Stimulated activated CD4-positive, alpha-beta T cell treated with anti-CD3 and anti-CD28 coated beads, Interleukin-4, amount 100 ng/mL, for 4 hours (primary cell): ENCODE measurements around the gene ADGRD1.
"Not testable (repeated sequence)": the region's sequence is repeated elsewhere in the genome, so short reads cannot be mapped to it uniquely, and the experiment has no call there.

Source experiments
- DNase-seq, 2 experiments: peaks; one replicate each; pipeline ENCODE4 v3.0.0-alpha.2; 2020

Gene ADGRD1

DNA sequence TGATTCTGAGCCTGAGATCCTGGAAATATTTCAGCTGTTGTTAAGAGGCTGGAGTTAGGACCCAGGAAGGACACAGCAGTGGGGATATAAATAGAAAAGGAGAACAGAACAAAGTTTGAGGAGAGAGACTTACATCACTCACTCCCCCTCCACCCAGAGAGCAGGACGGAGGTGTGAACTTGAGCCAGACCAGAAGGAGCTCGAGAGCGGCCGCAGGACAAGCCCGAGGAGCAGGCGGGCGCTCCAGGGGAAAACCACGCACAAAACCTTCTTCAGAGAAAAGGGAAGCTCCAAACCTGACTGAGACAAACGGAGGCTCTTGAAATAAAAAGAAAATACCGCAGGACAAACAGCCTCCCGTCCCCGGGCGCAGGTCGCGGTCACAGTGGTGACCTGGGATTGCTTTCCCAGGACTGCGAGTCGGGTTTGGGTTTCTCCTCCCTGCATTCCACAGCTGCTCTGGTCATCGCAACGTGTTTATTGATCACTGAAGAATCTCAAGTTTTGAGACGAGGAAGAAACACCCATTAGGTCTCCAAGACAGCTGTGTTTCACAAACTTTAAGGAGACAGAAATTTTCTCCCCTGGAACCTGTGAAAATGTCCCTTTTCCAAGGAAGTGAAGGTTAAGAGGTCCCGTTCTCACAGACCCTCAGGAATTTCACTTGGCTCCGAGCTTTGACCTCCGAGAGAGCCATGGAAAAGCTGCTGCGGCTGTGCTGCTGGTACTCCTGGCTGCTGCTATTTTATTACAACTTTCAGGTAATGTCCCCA, at the start of gene ADGRD1:
TSS of gene ADGRD1 (plus strand) at position 137 of the 773 bp plus-strand sequence. CDS start at position 696, 559 bp downstream.
- DNase-seq: no peak

DNA sequence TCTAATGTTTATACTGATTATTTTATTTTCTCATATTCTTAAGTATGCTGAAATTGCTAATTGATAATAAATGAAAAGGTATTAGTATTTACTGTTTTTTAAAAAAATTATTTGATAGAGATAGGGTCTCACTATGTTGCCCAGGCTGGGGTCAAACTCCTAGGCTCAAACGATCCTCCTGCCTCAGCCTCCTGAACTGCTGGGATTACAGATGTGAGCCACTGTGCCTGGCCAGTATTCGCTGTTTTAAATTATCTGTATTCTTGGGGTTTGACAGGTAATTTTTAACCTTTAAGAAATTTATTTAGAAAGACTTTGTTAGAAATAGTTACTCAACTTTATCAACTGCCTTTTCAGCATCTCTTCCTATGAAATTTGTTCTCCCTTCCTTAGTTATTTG, 49.6 kb upstream of the ADGRD1 start:
- DNase-seq: no peak

DNA sequence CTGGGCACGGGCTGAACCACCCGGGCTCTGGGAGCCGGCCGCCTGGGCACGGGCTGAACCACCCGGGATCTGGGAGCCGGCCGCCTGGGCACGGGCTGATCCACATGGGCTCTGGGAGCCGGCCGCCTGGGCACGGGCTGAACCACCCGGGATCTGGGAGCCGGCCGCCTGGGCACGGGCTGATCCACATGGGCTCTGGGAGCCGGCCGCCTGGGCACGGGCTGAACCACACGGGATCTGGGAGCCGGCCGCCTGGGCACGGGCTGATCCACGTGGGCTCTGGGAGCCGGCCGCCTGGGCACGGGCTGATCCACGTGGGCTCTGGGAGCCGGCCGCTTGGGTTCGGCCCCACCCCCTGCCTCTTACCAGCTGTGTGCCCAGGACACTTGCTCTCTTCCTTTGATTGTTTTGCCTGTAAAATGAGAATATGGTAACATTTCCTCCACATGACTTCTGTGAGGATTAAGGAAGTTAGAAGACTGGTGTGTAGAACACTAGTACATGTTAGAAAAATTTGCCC, 48.7 kb upstream of the ADGRD1 start:
- DNase-seq: not testable (repeated sequence)

DNA sequence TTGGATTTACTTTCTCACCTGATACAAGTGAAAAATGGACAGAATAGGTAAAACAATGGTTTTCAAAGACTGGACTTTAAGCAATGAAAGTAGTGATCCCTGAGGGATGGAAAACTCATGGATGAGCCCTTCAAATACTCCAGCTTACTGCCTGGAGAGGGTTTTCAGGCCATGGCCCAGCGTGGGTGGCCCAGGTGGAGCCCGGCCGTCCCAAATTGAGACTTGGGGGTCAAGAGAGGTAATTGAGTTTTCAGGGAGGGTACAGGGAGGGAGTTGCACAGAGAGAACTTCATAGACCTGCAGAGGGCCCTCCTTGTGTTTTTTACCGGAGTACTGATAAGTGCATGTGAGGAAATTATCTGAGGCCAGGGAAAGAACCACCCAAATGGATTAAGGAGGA, 44.6 kb upstream of the ADGRD1 start:
- DNase-seq: no peak

DNA sequence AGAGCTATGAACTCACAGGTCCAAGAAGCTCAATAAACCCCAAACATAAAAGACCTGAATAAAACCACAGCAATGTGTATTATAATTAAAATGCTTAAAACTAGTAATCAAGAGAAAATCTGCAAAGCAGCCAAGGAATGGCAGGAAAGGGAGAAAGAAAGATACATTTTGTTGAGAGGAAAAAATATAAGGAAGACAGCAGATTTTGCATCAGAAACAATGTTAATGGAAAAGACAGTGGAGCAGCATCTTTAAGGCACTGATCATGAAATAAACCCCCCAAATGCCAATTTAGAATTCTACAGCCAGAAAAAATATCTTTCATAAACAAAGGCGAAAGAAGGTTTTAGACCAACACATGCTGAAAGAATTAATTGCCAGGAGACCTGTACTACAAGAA, 42.5 kb upstream of the ADGRD1 start:
- DNase-seq: no peak

DNA sequence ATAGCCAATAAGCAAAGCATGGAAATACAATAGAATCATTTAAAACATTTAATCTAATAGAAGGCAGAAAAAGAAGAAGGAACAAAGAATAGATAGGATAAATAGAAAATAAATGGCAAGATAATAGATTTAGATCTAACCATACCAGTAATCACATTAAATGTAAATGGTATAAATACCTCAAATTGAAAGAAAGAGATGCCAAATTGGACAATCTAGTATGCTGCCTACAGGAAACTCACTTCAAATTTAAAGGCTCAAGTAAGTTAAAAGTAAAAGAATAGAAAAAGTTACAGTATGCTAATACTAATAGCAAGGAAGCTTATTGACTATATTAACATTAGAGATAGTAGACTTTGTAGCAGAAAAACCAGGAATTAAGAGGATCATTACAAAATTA, 41.8 kb upstream of the ADGRD1 start:
- no peak for DNase-seq

DNA sequence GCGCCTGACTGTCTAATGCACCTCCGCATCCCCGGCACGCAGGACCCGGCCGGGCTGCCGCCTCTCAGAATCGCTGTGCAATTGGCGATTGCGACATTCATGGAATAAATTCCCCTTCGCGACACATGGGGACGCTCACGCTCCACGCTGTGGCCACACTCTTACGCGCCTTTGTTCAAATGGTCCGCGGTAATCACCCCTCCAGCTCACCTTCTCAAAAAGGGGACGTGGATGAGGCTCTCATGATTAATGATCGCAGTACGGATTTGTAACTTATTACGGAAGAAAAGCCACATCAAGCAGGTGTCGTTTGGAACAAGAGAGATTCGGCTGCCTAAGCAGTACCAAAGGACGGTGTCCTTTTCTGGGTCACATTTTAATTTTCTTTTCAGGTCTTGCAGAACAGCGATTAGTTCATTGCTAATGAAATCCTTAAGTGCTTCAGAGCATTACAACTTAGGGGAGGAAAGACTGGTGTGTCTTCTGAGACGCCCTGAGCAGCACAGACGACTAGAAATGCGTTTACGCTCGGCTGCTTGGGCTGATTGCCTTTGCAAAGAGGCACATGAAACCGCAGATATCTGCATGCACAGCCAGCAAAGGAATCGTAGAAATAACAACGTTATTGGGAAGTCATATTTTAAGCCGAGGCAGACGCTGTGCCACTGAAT, 37.3 kb upstream of the ADGRD1 start:
- no peak for DNase-seq

DNA sequence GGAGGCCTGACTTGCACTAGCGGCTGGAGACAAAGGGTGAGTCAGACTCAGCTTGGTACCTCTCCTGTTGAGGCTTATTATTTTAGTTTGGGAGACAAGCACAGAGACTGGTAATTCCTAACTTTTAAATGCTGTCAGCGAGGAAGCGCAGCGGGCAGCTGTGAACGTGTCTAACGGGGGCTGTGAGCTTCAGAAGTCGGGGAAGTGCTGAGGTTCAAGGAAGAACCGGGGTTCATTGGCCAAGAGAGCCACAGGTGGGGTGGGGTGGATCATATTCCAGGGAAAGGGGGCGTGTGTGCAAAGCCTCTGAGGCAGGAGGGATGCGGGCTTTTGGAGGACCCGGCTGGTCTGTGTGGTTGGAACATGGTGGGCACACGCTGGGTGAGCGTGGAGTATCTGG, 36.1 kb upstream of the ADGRD1 start:
- no peak for DNase-seq

DNA sequence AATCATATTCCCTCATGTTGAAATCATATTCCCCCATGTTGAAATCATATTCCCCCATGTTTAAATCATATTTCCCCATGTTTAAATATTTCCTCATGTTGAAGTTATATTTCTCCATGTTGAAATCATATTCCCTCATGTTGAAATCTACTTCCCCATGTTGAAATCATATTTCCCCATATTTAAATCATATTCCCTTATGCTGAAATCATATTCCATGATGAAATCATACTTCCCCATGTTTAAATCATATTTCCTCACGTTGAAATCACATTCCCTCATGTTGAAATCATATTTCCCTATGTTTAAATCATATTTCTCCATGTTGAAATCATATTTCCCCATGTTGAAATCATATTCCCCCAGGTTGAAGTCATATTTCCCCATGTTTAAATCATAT, 34.6 kb upstream of the ADGRD1 start:
- no peak for DNase-seq

DNA sequence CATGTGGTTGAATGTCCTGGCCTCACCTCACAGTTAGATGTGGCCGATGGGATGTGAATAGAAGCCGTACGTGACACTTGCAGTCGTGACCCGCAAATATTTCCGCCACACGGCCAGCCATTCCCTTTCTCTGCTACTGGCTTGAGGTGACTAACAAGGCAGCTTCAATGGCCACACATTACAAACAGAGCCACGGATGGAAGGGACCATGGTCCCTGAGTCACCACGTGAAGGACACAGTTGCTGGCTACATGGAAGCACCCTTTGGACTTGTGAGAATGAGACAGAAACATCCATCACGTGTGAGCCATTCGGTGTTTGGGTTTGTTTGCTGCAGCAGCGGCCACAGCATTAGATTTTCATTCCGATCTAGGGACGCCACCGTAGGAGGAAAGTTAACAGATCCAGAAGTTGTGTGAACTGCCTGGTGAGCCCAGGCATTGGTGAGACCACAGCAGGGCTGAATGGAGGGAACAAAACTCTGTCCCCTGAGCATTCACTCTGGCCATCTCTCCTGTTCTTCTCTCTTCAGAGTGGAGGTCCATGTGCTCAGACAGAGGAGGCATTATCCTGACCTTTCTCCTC, 33.5 kb upstream of the ADGRD1 start:
- DNase-seq: no peak

DNA sequence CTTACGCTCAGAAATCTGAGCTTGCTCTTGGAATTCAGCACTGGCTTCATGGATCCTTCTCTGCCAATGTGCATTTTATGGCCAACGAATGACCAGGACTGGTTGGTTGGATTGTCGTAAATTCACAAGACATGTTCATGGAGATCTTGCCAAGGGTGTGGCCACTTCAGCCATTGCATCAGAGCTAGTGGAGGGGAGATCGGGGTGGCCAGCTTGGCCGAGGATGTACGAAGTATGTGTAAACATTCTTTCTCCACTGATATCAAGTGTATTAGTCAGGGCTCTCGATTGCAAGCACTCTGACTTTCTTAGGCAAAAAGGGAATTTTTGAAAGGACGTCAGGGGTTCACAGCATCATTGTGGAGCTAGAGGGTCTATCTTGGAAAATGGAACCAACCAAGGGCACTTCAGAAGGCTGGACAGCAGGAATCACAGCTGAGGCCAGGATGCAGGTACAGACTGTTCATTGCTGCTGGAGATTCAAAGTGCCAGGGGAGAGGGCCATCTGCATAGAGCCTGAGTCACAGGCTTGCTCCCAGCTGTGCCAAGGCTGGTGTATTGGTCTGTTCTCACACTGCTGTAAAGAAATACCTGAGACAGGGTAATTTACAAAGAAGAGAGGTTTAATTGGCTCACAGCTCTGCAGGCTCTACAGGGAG, 32.9 kb upstream of the ADGRD1 start:
- no peak for DNase-seq

DNA sequence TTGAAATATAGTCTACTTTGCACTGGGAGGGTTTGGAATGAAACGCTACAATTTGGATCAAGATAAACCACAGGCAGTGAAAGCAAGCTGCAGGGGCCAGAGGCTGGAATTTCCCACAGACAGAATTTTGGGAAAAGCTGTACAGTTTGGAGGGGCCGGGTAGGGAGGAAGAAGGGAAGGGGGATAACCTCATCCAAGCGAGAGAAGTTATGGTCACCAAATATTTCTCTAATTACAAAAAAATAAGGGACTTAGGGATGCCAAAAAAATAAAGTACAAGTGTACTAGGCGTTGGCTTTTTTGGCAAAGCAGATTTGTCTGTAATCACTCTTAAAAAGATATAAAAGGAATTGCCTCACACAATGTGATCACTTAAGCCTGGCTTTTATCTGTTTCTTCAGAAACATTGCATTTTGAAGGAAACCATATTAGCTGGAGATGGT, 31.2 kb upstream of the ADGRD1 start:
- no peak for DNase-seq

DNA sequence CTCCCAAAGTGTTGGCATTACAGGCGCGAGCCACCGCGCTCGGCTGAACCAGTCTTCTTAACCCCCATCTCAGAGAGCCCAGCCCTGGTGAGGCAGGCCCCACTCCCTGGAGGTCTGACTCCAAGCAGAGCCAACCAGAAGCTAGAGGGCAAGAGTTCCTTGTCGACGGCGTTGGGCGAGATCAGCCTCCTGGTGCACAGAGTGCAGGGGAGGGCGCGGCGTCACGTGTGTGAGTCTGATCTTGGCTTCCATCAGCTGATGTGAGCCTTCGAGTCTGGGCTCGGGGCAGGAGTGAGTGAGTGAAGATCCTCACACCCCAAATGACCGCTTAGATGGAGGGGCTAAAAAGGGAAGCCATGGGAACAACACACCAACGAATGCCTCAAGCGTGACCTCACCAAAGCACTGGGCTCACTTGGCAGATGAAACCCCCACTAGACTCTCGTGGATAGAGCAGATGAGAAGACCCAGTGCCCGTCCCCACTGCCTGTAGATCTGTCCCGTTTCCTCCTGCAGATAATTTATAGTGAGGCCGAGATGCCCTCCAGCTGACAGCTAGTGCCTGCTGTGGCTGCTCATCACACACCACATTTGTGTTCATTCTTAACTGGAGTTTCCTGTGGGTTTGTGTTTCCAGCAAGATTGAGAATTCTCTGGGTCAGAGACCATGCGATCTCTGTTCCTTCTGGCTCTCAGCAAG, 28.6 kb upstream of the ADGRD1 start:
- DNase-seq: no peak

DNA sequence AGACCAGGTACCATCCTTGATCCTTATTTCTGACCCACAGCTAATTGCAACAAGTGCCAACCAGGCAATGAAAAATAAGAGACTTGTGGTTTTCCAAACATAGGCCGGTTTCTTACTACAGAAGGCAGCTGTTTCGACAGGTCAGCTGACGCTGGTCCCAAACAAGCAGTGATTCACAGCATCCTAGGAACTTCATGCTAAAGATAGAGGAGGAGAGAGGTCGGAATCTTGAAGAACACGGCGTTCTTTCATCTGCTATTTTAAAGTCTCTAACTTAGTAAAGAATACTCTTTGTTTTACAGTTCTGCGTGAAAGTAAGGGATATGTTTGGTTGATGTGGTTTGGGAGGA, 28.1 kb upstream of the ADGRD1 start:
- no peak for DNase-seq

DNA sequence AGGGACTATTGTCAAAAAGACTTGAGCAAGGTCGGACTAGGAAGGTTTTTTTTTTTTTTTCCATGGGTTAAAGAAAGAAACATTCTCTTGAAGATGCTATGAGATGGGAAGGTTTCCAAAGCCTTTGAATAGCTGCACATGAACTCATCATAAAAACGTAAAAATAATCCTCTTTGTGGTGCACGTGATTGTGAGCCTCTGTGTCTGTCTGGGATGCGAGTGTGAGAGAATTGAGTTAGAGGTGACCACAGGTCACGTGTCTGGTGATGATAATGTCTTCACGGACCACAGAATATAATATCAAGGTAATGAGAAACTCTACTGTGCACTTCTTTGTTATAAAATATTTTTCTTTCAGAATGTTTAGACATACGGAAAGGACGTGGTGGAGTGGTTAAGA, 24.3 kb upstream of the ADGRD1 start:
- DNase-seq: no peak

DNA sequence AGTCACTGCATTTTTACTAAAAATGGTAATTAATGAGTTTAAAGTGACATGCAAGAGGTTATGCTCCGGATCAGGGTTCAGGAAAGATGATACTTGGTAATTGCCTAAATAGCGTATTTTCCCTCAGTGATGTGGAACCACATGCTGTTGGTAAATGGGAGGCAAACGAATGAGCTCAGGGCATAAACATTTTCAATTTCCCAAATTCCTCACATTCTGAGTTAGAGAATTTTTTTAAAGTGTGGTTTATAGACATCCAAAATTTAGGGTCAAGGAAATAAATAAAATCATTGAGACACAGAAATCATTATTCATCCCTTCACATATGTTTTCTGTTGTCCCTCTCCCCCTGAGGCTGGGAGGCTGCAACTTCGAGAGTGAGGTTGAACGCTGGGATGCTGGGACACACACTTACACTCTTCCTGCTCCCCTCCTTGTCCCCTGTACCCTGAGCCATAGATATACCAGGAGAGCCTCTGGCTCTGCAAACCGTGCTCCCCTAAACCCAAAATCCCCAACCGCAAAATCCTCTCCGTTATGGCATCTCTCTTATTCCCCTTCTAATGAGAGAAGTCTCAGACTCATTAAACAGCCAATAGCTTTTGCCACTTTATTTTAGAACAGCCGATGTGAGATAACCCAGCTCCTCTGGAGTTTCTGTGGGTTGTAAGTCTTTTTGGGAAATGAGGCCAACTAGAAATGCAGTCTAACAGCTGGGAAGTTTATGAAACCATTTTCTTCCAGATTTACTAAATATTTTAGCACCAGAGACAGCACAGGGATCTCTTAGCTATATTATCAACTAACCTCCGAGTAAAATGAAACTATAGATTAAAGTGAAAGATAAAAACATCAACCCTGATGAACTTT, 21.4 kb upstream of the ADGRD1 start:
- no peak for DNase-seq

DNA sequence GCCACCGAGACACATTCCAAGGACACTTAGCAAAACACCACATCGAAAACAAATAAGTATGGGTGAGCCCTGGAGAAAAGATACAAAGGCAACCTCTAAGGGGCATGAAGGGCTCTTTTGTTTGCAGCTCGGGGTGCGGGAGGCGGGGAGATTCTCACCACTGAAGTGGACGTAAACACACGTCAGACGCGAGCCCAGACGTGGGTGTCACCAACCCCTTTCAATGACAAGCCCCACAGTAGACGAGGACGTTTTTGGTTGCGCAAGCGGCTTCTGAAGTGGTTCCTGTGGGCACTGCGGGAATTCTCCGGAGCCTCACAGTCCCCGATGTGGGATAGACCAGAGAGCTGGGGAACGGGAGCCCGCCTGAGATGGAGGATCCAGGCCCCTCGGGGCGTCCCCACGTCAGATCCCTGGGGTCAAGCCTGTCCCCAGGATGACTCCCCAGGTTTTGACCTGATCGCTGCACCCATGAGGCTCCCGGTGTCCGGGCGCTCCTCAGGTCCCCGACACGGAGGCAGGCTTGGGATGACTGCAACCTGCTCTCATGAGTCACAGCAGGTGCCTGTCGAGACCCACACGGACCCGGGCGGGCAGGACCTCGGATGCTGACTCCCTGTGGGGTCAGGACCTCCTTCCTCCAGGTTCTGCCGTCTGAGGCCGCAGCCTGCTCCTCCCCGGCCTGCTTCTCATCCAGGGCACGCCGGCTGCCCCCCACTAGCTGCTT, 20.3 kb upstream of the ADGRD1 start:
- DNase-seq: no peak

DNA sequence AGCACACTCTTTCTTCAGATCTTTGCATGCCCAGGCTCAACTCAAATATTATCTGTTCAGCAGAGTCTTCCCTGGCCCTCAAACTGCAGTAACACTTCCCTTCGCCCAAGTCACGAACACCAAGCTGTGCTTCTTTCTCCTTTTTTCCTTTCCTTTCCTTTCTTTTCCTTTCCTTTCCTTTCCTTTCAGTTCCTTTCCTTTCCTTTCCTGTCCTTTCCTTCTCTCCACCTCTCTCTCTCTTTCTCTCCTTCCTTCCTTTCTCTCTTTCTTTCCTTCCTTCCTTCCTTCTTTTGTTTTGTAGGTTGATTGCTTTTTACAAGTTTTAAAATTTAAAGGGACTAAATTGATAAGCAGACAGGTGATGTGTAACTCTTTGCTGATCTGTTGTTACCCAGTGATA, 19.0 kb upstream of the ADGRD1 start:
- no peak for DNase-seq

DNA sequence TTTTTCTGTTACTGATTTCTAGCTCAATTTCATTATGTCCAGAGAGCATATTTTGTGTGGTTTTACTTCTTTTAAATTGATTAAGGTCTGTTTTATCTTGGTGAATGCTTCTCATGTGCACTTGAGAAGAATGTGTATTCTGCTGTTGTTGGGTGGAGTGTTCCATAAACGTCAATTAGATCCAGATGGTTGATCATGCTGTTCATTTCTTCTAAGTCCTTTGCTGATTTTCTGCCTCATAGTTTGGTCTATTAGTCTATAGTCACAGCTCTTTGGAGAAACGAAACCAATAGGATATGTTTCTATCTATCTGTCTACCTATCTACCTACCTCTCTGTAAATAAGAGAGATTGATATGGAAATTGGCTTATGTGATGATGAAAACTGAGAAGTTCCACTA, 17.1 kb upstream of the ADGRD1 start:
- DNase-seq: no peak

DNA sequence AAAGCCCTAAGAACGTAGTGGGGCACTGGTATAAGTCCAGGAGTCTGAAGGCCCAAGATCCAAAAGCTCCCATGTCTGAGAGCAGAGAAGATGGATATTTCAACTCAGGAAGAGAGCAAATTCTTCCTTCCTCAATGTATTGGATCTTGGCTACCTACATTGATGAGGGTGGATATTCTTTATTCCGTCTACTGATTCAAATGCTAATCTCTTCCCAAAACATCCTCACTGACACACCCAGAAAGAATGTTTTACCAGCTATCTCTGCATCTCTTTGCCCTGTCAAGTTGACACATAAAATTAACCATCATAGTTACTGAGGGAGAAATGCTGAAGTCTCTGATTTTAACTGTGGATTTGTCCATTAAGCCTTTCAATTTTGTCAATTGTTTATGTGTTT, 16.6 kb upstream of the ADGRD1 start:
- no peak for DNase-seq

DNA sequence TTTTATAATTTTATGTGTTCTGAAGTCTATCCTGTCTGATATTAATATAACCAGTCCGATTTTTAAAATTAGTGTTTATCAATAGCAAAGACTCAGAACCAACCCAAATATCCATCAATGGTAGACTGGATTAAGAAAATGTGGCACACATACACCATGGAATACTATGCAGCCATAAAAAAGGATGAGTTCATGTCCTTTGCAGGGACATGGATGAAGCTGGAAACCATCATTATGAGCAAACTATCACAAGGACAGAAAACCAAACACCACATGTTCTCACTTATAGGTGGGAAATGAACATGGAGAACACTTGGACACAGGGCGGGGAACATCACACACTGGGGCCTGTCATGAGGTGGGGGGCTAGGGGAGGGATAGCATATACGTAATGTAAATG, 16.2 kb upstream of the ADGRD1 start:
- not testable (repeated sequence) for DNase-seq
